ENCODE data around the gene PTPRM. TPM values are rescaled to one million over a fixed set of nuclear protein-coding genes. Genes with fewer than 3 reads are reported as not detected.

PTPRM gene
- total and polyA plus RNA-seq, 2 of the 4 experiments (the other 2 are of a cell fraction) = 28.3 to 51.2 TPM

GRCh38 chr18:7878265-7879211, 311.4 kb downstream of the PTPRM start:
- Histone ChIP-seq H2AFZ (replicated peaks; ENCODE audit: low read length, poor library complexity) (no peak overlapping the region), H3K9me1 (ENCODE audit: insufficient read depth, low read length) (no peaks in the 10 kb centered on the region; the same call in 1 of the 2 replicates), H2AK9ac (replicated peaks; ENCODE audit: low read depth, low read length, poor library complexity) (no peak overlapping the region), H3K14ac (replicated peaks; ENCODE audit: low read depth, low read length) (no peak overlapping the region), H4K91ac (ENCODE audit: insufficient read depth, low read depth, low read length) (no peak overlapping the region), H2BK120ac (ENCODE audit: low read depth, low read length) (no peak overlapping the region), H2BK20ac (ENCODE audit: low read depth, low read length) (no peak overlapping the region), H3K9me3 (ENCODE audit: control insufficient read depth, insufficient read depth, low read length) (no peaks in the 10 kb centered on the region; the same call in 1 of the 2 replicates), H3K27ac (ENCODE audit: insufficient read depth, low read length) (no peak overlapping the region), H2AK5ac (ENCODE audit: low read depth, low read length) (no peak overlapping the region), H2BK15ac (ENCODE audit: low read depth, low read length) (no peak overlapping the region), H3K79me1 (ENCODE audit: low read depth in 1 of 2, low read length in 2 of 2) (peaks cover 3 to 5% of the 10 kb centered on the region in 2 experiments; a peak in 2 of 4 replicates), H2BK5ac (ENCODE audit: low read depth, low read length, poor library complexity, severe bottlenecking) (no peak overlapping the region), H3K4me3 (ENCODE audit: insufficient read depth, low read depth, low read length) (no peak overlapping the region), H3K9ac (ENCODE audit: low read depth, low read length) (no peak overlapping the region), H3K23ac (ENCODE audit: low read depth, low read length) (no peak overlapping the region), H3K4me1 (ENCODE audit: control insufficient read depth, insufficient read depth, low read length) (no peaks in the 10 kb centered on the region), H3K4me2 (ENCODE audit: low read depth, low read length) (no peak overlapping the region), H4K20me1 (ENCODE audit: insufficient read depth, low read length) (peaks cover 3% of the 10 kb centered on the region; the same call in 1 of the 2 replicates), H3K18ac (ENCODE audit: low read depth, low read length) (no peak overlapping the region), H4K8ac (ENCODE audit: low read depth in 2 of 2, low read length in 2 of 2) (no peak overlapping the region), H3K56ac (ENCODE audit: extremely low read depth, insufficient read depth, low read length) (no peak overlapping the region), H3K27me3 (ENCODE audit: control insufficient read depth, insufficient read depth, low read length) (no peaks in the 10 kb centered on the region), H3K36me3 (ENCODE audit: control insufficient read depth, insufficient read depth, low read length) (no peaks in the 10 kb centered on the region), H4K5ac (ENCODE audit: low read depth, low read length) (no peak overlapping the region), H3K4ac (ENCODE audit: low read depth, low read length) (no peak overlapping the region)
- in situ Hi-C loops (cut with MboI; ENCODE audit: low sequenced_read_pairs) = no loop called here
- TF ChIP-seq MXI1 (IDR thresholded peaks at IDR 0.05; ENCODE audit: borderline replicate concordance, low read depth, low read length) (no peak), CTCF (conservative IDR thresholded peaks at IDR 0.05; ENCODE audit: low read depth, low read length) (no peak), RCOR1 (IDR thresholded peaks at IDR 0.05; ENCODE audit: insufficient replicate concordance, low read length) (no peak), FOS (IDR thresholded peaks at IDR 0.05; ENCODE audit: low read depth, low read length) (no peak), MAFK (IDR thresholded peaks at IDR 0.05; ENCODE audit: low read depth, low read length) (no peak), RFX5 (IDR thresholded peaks at IDR 0.05; ENCODE audit: low read depth, low read length) (no peak), ELK1 (IDR thresholded peaks at IDR 0.05; ENCODE audit: borderline replicate concordance, low read depth, low read length) (no peak), MAZ (IDR thresholded peaks at IDR 0.05; ENCODE audit: borderline replicate concordance, low read depth, low read length) (no peak)
- dilution Hi-C loops (cut with HindIII; ENCODE audit: low sequenced_read_pairs, unreplicated experiment) = no loop called here
- ChIA-PET CTCF (no interaction called here), POLR2A (ENCODE audit: unreplicated experiment) (no interaction called here)
- BruUV-seq (replicated peaks) = no TSS peak
- WGBS, 2 experiments (ENCODE audit: extremely low coverage in 2 of 2, insufficient read length in 1 of 2) = no CpG with 5 or more reads among the region's 6 CpGs
- DNase-seq = no peak
- no peak for ATAC-seq (ENCODE audit: low read depth)
- intact Hi-C loops (cut with micrococcal nuclease) = no loop called here
